Stomach (tissue), 4 donors: Measurements from ENCODE around the gene BRAF.

Source experiments
- EP300 ChIP-seq: sonication (generic); formaldehyde crosslinking; IDR thresholded peaks from one replicate; pipeline ENCODE4 v1.6.1; 2017; ENCODE audit warnings: antibody characterized with exemption
- TF ChIP-seq, protein P1 (sequence below), 7 experiments: fragments of 450-650 bp in 4 of 7; fragments of 200-600 bp in 3 of 7; sonication (generic) in 3 of 7; IDR thresholded peaks; one replicate each; pipeline ENCODE4 v1.5.1; 2016 to 2019; ENCODE audit warnings: antibody characterized with exemption in 7 of 7, control low read depth in 2 of 7, mild to moderate bottlenecking in 1 of 7

GRCh38 chr7:140928491-140929309 is 4.0 kb upstream of the BRAF start:
- TF ChIP-seq, protein P1, sequence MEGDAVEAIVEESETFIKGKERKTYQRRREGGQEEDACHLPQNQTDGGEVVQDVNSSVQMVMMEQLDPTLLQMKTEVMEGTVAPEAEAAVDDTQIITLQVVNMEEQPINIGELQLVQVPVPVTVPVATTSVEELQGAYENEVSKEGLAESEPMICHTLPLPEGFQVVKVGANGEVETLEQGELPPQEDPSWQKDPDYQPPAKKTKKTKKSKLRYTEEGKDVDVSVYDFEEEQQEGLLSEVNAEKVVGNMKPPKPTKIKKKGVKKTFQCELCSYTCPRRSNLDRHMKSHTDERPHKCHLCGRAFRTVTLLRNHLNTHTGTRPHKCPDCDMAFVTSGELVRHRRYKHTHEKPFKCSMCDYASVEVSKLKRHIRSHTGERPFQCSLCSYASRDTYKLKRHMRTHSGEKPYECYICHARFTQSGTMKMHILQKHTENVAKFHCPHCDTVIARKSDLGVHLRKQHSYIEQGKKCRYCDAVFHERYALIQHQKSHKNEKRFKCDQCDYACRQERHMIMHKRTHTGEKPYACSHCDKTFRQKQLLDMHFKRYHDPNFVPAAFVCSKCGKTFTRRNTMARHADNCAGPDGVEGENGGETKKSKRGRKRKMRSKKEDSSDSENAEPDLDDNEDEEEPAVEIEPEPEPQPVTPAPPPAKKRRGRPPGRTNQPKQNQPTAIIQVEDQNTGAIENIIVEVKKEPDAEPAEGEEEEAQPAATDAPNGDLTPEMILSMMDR (IDR thresholded peaks at IDR 0.05), result no peak
- no peak for TF ChIP-seq EP300
